SIG-M5 treated with dmso at 0.1 percent for 504 hours (cell line): ENCODE data around the gene KMT2D.

ENCODE experiments used
- DNase-seq: peaks from one replicate; lab custom pipeline; 2025; ENCODE audit not compliant: unreplicated experiment; lab: John Stamatoyannopoulos, UW

The KMT2D gene

DNA sequence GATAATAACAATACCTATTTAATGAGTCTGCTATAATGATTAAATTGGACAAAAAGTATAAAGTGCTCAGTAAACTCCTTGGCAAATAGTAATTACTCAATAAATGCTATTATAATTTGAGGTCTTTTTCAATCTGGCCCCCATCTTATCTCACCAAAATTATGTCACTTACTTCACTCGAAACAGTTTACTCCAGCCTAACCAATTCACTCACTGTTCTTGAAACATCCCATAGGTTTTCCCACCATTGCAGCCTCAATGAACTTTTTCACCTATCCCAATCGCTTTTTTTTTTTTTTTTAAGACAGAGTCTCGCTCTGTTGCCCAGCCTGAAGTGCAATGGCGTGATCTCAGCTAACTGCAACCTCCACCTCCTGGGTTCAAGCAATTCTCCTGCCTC, 24.6 kb downstream of the KMT2D start:
- no peak for DNase-seq

DNA sequence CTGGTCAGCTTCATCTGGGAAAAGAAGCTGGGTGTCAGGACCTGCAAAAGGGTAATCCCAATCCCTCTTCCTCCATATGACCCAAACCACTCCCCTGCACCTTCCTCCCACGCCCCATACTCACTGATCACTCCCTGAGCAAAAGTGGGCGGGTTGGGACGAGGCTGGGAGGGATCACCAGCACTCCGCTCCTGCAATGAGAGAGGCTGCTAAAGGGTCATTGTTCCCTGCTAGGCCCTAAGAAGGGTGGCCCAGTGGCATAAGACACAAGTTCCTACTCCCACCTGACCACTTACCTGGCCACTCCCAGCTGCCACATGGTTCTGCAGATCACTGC, 26.3 kb downstream of the KMT2D start:
- DNase-seq = no peak

DNA sequence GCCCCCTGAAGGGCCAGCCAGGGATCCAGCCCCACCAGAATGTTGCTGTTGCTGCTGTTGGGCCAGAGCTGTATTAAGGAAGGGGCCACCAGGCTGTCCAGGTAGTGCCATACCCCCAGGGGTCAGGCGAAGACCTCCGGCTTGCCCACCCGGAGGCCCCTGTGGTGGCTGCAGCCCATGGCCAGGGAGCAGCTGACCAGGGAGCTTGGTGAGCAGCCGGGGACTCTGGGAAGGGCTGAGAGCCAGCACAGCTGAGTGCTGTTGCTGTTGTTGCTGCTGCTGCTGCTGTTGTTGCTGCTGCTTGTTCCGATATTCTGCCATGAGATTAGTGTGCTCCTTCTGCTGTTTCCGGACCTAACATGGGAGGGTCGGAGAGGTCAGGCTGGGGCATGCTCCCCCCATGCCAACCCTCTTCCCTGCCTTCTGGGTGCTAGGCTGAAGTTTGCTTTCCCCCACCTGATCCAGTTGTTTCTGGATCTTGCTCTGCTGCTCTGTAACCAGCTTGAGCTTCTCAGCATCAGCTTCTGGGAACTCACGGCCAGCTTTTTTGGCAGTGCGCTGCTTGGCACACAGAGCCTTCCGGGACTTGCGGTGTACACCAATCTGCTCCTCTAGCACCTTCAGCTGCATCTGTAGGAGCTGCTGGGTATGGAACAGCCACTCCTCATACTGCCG, 26.8 kb downstream of the KMT2D start:
- no peak for DNase-seq

DNA sequence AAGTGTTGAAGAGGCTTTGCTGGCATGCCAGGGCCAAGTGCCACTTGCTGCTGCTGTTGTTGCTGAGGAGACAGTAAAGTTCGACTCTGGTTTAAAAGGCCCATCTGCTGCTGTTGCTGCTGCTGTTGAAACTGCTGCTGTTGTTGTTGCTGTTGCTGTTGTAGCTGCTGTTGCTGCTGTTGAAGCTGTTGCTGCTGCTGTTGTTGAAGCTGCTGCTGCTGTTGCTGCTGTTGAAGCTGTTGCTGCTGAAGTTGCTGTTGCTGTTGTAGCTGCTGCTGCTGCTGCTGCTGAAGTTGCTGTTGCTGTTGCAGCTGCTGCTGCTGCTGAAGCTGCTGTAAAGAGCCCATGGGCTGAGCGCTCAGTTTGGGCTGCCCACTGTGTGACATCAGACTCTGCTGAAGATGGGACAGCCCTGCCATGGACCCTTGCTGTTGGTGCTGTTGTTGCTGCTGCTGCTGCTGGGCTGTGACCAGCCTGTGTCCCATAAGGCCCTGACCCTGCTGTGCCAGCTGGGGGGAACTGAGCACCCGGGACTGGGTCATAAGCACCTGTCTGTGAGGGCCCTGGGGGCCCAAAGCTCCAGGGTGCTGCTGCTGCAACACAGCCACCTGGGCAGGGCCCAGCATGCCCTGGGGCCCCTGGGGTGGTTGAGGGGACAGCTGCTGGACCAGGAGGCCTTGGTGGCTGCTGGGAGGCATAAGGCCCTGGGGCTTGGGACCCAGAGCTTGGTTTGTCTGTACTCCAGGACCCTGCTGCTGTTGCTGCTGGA, 27.7 kb downstream of the KMT2D start:
- DNase-seq = no peak

DNA sequence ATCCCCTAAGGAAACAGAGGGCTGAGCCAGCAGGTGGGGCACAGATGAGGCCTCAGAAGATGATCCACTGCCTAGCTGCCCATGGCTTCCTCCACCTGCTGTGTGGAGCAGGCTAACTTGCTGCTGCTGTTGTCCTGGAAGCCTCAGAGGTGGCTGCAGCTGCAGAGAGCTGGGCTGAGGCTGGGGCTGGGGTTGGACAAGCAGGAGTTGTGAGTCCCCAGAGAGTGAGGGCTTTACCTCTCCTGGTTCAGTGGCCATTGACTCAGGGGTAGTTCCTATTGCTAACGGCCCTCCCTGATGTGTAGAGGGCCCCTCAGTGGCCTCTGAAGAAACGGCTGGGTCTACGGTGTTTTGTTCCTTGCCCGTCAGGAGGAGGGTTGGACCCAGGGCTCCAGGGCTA, 28.3 kb downstream of the KMT2D start:
- no peak for DNase-seq

DNA sequence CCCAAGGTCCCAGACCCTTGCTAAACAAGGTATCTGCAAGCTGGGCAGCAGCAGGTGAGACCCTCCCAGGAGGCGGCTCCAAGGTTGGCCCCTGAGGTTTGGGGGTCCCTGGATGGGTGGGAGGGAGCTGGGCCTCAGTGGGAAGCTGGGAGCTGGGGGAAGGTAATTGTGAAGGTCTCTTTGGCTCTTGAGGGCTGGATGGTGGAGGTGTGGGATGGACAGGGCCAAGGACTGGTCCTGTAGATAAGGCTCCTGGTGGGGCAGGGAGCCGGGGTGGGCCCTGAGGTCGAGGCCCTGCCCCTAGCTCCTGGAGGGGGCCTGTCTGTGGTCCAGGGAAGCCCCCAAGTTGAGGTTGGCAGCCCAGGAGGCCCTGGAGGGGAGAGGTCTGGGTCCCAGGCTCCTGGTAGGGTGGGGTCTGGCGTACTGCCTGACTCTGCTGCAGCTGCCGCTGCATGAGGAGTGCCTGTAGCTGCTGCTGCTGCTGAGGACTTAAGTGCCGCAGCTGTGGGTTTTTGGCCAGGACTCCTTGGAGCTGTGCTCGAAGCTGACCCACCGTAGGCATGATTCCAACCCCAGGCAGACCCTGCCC, 28.9 kb downstream of the KMT2D start:
- DNase-seq = no peak

DNA sequence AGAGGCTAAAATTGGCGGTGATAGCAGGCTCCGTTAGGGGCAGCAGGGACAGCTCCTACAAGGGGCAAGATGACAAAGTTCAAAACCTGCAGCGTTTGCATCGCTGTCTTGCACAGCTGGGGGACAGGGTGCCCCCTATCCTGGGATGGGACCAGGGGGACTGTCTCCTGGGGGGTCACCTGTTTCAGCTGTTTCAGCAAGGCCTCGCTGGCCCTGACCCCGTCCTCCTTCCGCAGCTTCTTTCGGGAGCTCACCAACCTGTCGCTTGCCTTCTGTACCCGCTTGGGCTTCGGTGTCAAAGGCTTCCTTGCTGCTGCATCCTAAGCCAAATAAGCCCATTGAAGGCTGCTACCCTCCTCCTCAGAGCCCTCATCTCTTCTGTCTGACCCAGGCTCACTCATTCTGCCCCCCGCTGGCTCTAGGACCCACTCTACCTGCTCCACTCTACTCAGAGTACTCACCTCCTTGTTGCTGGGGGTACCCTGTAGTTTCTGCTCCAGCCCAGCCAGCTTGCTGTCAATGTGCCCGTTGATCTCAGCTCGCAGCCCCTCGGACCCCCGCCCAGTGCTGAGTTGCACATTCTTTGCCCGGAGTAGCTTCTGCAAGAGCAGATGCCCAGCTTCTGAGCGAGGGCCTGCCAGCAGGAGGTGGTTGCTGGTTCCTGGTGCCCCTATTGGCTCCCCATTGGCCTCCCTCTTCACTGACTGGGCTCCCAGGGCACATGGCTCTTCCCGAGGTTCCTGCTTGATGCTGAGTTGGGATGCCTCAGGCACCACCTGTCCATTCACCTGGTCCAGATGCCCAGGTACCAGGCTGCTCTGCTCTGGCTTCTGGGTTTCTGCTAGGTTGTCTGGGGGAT, 29.7 kb downstream of the KMT2D start:
- no peak for DNase-seq

DNA sequence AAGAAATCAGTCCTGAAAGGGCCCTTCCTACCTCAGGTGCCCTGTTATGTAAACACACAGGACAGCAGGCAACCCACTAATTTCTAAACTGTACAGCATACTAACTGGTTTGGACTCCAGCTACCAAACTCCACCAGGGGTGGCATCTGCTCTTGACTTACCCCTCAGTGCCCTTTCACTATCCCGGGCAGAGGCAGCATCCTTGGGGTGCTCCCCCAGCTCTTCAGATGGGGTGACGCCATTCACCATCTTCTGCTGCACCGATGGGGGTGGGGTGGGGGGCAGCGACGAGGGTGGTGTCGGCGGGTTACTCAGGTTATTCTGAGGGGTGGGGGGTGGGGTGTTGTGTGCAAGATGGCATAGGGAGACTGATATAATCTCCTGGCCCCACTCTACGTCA, 30.5 kb downstream of the KMT2D start:
- no peak for DNase-seq

DNA sequence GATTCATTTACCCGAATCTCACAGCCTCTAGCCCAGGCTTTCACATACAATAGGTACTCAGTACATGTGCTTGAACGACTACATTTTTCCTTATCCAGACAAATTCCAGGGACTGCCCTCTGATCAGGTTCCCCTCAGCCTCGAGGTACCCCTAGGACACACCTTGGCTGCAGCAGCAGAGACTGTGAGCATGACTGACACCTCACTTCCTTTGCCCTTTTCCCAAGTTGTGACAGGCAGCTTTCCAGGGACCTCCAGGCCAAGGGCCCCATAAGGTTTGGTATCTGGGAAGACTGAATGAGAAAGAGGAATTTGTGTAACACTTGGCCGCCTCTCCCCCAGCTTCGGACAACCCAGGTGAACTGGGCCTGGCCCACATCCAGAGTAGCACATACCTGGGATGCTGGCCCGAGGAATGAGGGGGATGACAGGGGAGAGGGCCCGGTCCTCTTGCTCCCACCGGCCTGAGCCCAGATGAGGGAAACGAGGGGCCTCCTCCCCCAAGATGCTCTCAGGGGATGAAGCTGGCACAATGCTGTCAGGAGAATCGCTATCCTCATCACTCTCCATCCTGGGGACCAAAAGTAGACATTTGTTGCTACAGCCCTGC, 31.8 kb downstream of the KMT2D start:
- DNase-seq = no peak

DNA sequence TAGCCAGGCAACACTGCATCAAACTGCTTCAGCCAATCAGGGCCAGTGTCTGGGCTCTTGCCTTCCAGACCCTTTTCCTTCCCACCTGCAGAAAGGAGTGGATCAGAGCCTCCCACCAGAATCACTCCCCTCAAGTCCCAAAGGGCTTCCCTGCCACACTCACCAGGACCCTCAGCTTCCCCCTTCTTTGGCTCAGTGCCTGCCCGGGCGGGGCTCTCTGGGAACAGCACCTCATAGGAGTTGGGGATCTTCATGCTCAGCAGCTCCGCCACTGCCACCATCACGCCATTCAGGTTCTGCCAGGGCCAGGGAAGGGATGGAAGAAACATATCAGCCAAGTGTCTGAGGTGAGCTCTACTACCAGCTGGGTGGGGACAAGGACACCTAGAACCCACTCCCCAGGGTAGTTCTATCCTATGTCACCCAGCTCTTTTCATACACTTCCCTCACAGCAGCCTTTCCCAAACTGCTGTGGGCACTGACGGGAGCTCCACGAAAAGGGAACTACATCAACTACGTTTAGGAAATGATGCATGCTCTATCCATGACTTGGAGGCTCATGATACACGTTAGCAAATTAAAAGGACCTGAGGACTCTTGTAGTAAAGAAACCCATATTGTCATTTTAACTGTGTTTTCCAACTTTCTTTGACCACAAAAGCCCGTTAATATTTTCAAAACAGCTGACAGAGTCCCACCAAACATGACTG, 32.6 kb downstream of the KMT2D start:
- no peak for DNase-seq

DNA sequence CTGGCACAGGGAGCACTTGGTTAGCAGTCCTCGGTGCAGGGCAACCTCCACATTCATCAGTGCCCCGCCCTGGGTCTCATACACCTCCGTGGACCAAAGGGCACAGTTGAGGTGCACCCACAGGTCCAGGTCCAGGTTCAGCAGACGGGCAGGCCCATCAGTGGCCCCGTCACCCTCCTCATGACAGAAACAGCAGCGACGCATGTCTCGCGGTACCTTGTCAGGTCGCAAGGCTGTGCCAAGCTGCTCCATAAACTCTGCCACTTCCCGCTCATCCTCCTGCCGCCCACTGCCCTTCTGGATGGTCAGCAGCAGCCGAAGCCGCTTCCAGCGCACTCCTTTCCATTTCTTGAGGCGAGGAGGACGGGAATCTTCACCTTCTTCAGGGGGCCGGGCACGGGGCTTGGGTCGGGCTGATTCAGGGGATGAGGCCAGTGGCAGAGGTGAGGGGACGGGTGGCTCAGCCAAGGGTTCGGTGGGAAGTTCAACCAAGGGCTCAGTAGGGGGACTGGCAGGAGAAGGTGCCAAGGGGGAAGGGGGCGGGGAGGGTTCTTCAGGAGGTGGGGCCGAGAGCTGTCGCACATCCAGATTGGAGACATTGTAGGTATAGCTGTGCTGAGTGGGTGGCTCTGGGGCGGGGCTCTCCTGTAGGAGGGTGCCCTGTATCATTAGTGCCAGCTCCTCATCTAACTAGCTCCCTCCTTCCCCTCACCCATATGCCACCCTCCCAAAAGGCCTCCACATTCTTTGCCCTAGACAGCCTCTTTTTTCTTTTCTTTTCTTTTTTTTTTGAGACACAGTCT, 33.7 kb downstream of the KMT2D start:
- DNase-seq = no peak

DNA sequence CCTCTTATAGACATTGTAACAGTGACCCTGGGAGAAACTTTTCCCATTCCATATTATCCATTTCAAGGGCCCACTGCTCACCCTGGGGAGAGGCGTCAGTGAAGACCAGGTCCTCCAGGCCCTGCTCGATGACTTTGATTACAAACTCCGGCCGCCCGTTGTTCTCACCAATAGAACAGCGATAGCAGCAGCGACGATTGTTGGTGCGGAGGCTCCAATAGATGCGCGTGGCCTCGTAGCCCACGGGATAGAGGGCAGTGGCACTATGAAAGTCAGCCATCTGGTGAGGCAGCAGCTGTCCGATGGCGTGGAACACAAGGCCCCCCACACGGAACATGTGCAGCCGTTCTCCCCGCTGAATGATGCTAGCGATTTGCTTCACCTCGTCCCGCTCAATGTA, 34.5 kb downstream of the KMT2D start:
- DNase-seq = no peak

DNA sequence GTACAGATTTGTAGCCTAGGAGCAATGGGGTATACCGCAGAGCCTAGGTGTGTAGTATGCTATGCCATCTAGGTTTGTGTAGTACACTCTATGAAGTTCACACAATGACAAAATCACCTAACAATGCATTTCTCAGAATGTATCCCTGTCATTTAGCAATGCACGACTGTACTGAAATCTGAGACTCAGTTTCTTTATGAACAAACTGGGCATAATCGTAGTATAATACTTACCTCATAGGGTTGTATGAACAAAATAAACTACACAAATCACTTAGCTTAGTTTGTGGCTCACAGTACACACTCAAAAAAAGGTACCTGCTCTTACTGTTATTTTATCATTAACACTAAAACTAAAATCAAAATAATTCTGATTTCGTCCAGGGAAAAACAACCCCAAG, 35.1 kb downstream of the KMT2D start:
- DNase-seq = no peak

DNA sequence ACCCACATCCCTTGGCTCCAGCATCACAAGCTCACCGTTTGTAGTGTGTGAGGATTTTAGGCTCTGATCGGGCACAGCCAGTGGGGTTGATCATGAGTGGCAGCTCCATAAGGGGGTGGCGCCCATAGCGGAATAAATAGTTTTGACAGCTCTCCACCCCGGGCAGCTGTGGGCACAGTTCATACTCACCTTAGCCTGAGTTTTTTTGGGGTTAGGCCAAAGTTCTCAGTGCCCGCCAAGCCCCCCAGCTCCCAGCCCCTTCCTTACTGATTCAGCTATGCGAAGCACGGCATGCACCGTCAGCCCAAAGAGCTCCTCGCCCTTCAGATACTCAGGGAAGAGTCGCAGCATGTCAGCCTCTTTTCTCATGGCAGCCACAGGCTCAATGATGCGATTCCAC, 36.1 kb downstream of the KMT2D start:
- no peak for DNase-seq

DNA sequence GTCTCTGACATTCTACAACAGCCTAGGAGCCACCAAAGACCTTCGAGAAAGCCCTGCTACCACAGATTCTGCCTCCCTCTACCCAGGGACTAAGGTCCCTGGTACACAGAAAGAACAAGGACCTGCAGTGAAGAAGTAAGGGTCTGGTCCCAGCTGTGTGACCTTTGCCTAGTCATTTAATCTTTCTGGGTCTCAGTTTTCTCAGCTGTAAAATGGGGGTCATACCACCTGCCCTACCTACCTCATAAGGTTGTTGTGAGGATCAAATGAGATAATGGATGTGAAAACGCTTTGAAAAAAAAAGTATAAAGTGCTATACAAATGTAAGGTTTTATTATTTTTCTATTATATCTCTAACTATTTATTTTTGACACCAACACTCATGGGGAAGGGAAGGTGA, 36.8 kb downstream of the KMT2D start:
- no peak for DNase-seq

DNA sequence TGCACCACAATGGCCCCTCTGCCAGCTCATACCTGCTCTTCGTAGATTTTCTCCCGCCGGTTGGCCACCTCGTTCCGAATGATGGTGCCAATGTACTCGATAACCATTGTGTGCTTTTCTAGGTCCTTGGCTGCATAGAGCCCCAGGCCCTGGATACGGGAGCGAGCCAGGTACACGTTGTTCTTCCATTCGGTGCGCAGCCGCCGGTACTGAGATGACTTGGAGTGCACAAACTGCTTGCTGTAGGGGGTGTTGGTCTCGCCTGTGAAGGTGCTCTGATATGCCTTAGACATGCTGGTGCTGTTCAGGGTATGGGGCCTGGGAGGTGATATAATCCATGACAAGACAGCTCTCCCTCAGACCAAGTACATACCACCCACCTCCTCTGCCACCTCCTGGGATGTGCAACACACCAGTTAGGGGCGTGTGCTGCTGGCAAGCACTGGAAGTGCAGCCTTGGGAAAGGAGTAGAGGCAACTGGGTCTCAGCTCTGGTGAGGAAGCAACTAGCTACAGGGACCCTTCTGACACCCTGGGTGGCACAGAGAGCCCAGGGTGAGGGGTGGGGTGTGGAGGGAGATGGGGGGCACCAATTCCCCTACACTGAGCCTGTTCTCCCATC, 37.9 kb downstream of the KMT2D start:
- DNase-seq = no peak

DNA sequence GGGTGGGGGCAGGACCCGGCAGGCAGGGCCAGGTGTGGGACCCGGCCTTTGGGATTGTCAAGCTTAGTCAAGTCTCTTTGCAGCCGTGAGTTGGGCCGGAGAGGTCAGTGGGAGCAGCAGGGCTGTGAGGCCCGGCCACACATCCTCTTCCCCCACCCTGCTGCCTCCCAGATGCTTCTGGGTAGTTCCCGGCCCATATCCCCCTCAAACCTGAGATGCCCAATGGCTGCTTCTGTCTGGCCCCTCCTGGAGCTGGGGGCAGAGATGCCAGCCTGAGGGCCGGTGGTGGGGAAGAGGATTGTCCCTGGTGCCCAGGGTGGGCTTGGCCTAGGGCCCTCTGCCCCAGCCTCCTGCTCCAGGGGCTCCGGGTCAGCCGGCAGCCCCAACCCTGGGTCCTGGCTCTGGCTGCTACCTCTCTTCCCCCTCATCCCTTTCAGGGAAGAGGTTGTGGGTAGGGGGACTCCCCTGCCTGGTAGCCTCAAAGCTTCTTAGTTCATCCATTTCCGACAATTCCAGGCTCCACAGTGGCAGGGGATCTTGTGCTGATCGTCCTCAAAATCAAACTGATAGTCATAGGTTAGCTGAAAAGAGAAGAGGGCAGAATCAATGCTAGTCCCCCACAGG, 39.2 kb downstream of the KMT2D start:
- DNase-seq = no peak

DNA sequence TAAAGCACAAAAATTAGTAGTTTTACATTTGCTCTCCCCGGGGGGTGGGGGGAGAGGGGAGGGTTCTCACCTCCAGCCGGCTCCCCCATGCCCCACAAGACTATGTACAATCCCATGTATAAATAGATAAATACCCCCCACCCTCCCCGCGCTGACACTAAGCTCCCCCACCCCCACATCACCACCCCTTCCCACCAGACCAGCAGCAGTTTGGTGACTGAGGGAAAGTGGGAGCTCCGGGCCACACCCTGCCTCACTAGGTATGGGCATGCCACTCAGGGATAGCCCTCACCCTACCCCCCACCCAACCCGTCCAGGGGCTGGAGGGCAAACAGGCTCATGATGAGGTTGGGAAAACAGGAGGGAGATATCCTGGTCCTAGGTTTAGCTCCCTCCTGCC, 40.2 kb downstream of the KMT2D start:
- no peak for DNase-seq
